Activated B cell treated with CpG ODN at 0.5 μM for 24 hours (primary cell): Measurements from ENCODE around the gene TMPRSS13. TPM values are rescaled to one million over a fixed set of nuclear protein-coding genes. Genes with fewer than 3 reads are reported as not detected.
"Not testable (repeated sequence)": the region's sequence is repeated elsewhere in the genome, so short reads cannot be mapped to it uniquely, and the experiment has no call there.

Experiments used
- ATAC-seq: fragments of 200-7000 bp; cut with Tn5 transposase; one replicate; pipeline ENCODE4 v1.10.0; 2021; ENCODE audit warnings: low read depth, mild to moderate bottlenecking, moderate library complexity
- CTCF ChIA-PET: fragments of 350-600 bp; sonication (Branson Sonifier 250); formaldehyde crosslinking; loops from one replicate; lab custom pipeline; 2021; ENCODE audit warnings: antibody characterized with exemption; lab: Charles Lee
- POLR2A ChIA-PET: fragments of 350-600 bp; sonication (Branson Sonifier 250); formaldehyde crosslinking; loops from one replicate; lab custom pipeline; 2021; ENCODE audit warnings: antibody characterized with exemption; lab: Charles Lee
- DNase-seq: peaks from one replicate; pipeline ENCODE4 v3.0.0; 2022
- H3K27ac Mint-ChIP-seq: one replicate; pipeline ENCODE4 v1.8.0; 2020; ENCODE audit warnings: mixed read lengths
- H3K27me3 Mint-ChIP-seq: one replicate; pipeline ENCODE4 v1.8.0; 2021; ENCODE audit warnings: mixed read lengths
- H3K36me3 Mint-ChIP-seq: one replicate; pipeline ENCODE4 v1.8.0; 2021; ENCODE audit warnings: low read depth, mixed read lengths
- H3K4me1 Mint-ChIP-seq: one replicate; pipeline ENCODE4 v1.8.0; 2021; ENCODE audit warnings: mixed read lengths
- H3K4me3 Mint-ChIP-seq: one replicate; pipeline ENCODE4 v1.8.0; 2020; ENCODE audit warnings: mild to moderate bottlenecking, mixed read lengths
- H3K9me3 Mint-ChIP-seq: one replicate; pipeline ENCODE4 v1.8.0; 2020; ENCODE audit warnings: mixed read lengths
- CTCF ChIP-seq: fragments of 200-600 bp; IDR thresholded peaks from one replicate; pipeline ENCODE4 v1.8.0; 2022; ENCODE audit warnings: antibody characterized with exemption, mild to moderate bottlenecking
- intact Hi-C: fragments of 100-400 bp; cut with micrococcal nuclease; formaldehyde crosslinking; loops from one replicate; pipeline ENCODE4 v1.15.1; 2024
- total RNA-seq: library from RNA; stranded (reverse); gene quantifications from 2 replicates; pipeline ENCODE4 v1.2.3, GENCODE V29; 2022

The TMPRSS13 gene
- total RNA-seq, 1 donor from 2014 or later = 3.7 TPM

DNA sequence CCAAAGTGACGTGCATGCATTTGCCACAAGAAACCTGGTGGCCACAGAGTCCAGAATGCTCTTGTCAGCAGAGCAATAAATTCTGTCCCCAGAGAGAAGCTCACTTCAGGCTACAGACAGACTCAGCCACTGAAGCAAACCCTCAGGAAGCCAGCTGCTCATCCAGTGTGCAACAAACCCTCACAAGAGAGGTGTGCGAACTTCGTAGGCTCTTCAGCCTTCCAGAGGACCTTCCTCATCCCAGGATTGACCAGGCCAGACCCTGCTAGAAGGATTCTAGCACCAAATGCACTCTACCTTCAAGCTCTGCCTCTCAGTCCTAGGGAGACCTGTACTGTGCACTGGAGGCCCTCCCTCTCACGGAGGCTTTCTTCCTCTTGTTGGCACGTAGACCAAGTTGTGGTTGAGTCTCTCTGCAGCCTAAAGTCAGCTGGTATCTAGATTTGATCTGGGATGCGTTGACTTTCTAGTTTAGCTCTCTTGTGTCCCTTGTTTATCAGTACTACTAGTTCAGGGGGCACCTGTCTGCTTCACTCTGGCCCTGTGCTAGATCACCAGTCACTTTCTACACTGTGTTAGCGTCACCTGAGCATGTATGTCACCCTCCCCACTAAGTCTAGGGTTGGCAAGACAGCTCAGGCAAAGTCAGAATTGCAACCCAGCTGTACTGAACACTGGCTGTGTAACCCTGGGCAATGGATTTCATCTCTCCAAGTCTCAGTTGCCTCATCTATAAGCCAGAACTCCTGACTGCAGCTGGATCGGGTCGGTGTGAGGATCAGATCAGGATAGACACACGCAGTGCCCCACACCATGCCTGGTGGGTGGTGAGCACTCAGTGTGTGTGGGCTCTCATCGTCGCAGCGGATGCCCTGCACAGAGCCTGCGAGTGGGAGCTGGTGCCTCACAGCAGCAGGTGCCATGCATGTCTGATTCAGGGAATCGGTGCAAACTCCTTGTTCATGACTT is 22.1 kb upstream of the TMPRSS13 start:
- Mint-ChIP-seq H3K4me3 (peak overlapping the region; percentile 70), H3K27ac (peak overlapping the region; percentile 91), H3K27me3 (no peaks in the 10 kb centered on the region), H3K9me3 (no peaks in the 10 kb centered on the region), H3K4me1 (peaks cover 66% of the 10 kb centered on the region), H3K36me3 (no peaks in the 10 kb centered on the region)
- DNase-seq (peak; percentile 47), ATAC-seq (peak; percentile 78)
- TF ChIP-seq CTCF = no peak
- CTCF ChIA-PET = interaction anchor here (0.7 to 12.7 kb wide), 28 partner anchors 9 to 525 kb away, joined by 3 to 294 read pairs (median 6); partner anchors contain the start of genes FXYD2 and IL10RA
- intact Hi-C loops = loop anchor here (1.0 to 5.0 kb wide), 7 partner anchors 8 to 221 kb away; partner anchors contain the start of gene IL10RA
- POLR2A ChIA-PET = interaction anchor here (0.6 to 13.3 kb wide), 23 partner anchors 9 to 300 kb away, joined by 3 to 930 read pairs (median 5); partner anchors contain the start of genes FXYD2 and IL10RA

- H3K27ac Mint-ChIP-seq = peak overlapping the region; percentile 91
- intact Hi-C loops = loop anchor here (1.0 to 5.0 kb wide), 4 partner anchors 32 to 222 kb away; no protein-coding TSS in a partner anchor
- DNase-seq = no peak
- CTCF ChIA-PET = interaction anchor here (0.8 to 12.7 kb wide), 24 partner anchors 10 to 524 kb away, joined by 3 to 294 read pairs (median 7); partner anchors contain the start of gene IL10RA
- TF ChIP-seq CTCF = no peak
- ATAC-seq = peak; percentile 49
- H3K9me3 Mint-ChIP-seq = no peaks in the 10 kb centered on the region
- POLR2A ChIA-PET = interaction anchor here (0.8 to 13.3 kb wide), 18 partner anchors 10 to 142 kb away, joined by 3 to 930 read pairs (median 6); partner anchors contain the start of genes FXYD2 and IL10RA
- peak overlapping the region; percentile 70 for H3K4me3 Mint-ChIP-seq
- peaks cover 68% of the 10 kb centered on the region for H3K4me1 Mint-ChIP-seq
- no peaks in the 10 kb centered on the region for H3K27me3 Mint-ChIP-seq
- no peaks in the 10 kb centered on the region for H3K36me3 Mint-ChIP-seq
Observed at GRCh38 chr11:117950301-117950700, 21.1 kb upstream of the TMPRSS13 start.

GRCh38 chr11:117949062-117949461 is 19.9 kb upstream of the TMPRSS13 start:
- ATAC-seq = no peak
- peak overlapping the region; percentile 91 for H3K27ac Mint-ChIP-seq
- H3K27me3 Mint-ChIP-seq = peaks cover 2% of the 10 kb centered on the region
- POLR2A ChIA-PET = interaction anchor here (0.7 to 13.3 kb wide), 5 partner anchors 43 to 132 kb away, joined by 3 to 930 read pairs (median 5); partner anchors contain the start of genes FXYD2 and IL10RA
- peaks cover 79% of the 10 kb centered on the region for H3K4me1 Mint-ChIP-seq
- peak overlapping the region; percentile 5 for H3K4me3 Mint-ChIP-seq
- intact Hi-C loops = loop anchor here (5.0 kb wide), 1 partner anchor 717 kb away; the partner anchor contains the start of genes PCSK7 and RNF214
- H3K9me3 Mint-ChIP-seq = no peaks in the 10 kb centered on the region
- DNase-seq = no peak
- CTCF ChIA-PET = interaction anchor here (0.8 to 12.7 kb wide), 8 partner anchors 11 to 142 kb away, joined by 3 to 294 read pairs (median 10); partner anchors contain the start of gene IL10RA
- TF ChIP-seq CTCF = no peak
- no peaks in the 10 kb centered on the region for H3K36me3 Mint-ChIP-seq

DNA sequence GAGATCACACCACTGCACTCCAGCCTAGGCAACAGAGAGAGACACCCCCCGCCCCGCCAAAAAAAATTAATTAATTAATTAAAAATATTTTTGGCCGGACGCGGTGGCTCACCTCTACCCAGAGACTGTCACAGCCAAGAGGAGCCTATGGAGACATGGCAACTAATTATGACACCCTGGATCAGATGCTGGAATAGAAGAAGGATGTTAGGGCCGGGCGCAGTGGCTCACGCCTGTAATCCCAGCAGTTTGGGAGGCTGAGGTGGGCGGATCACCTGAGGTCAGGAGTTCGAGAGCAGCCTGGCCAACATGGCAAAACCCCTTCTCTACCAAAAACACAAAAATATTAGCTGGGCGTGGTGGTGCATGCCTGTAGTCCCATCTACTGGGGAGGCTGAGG is 19.3 kb upstream of the TMPRSS13 start:
- H3K27me3 Mint-ChIP-seq, DNase-seq, H3K36me3 Mint-ChIP-seq, H3K9me3 Mint-ChIP-seq, H3K27ac Mint-ChIP-seq, ATAC-seq, H3K4me3 Mint-ChIP-seq: not testable (repeated sequence)
- intact Hi-C loops = loop anchor here (5.0 kb wide), 1 partner anchor 716 kb away; the partner anchor contains the start of genes PCSK7 and RNF214
- peaks cover 74% of the 10 kb centered on the region for H3K4me1 Mint-ChIP-seq
- ChIA-PET POLR2A (interaction anchor here (1.2 to 13.3 kb wide), 3 partner anchors 44 to 106 kb away, joined by 3 to 930 read pairs (median 4); partner anchors contain the start of gene IL10RA), CTCF (interaction anchor here (0.7 to 12.7 kb wide), 9 partner anchors 31 to 142 kb away, joined by 4 to 294 read pairs (median 19); partner anchors contain the start of gene FXYD2)

DNA sequence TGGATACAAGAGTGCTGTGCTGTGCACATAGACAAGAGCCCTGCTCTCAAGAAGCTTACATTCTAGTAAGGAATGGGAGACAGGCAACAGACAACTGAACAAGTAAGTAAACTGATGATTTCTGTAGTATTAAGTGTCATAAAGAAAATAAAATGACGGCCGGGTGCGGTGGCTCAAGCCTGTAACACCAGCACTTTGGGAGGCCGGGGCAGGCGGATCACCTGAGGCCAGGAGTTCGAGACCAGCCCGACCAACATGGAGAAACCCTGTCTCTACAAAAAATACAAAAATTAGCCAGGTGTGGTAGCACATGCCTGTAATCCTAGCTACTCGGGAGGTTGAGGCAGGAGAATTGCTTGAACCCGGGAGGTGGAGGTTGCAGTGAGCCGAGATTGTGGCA is 18.5 kb upstream of the TMPRSS13 start:
- ChIA-PET POLR2A (interaction anchor here (0.7 to 13.3 kb wide), 7 partner anchors 45 to 132 kb away, joined by 3 to 930 read pairs (median 11); partner anchors contain the start of gene IL10RA), CTCF (interaction anchor here (0.6 to 12.7 kb wide), 25 partner anchors 15 to 521 kb away, joined by 3 to 294 read pairs (median 9); partner anchors contain the start of genes FXYD2 and IL10RA)
- H3K9me3 Mint-ChIP-seq, DNase-seq, H3K36me3 Mint-ChIP-seq, H3K27me3 Mint-ChIP-seq, H3K4me3 Mint-ChIP-seq, ATAC-seq, H3K27ac Mint-ChIP-seq: not testable (repeated sequence)
- peaks cover 67% of the 10 kb centered on the region for H3K4me1 Mint-ChIP-seq
- intact Hi-C loops = loop anchor here (1.0 to 5.0 kb wide), 6 partner anchors 47 to 715 kb away; partner anchors contain the start of genes PCSK7 and RNF214
